HEK293T (cell line): Measurements from ENCODE around the gene NR3C2.

Source experiments
- CTCF ChIA-PET: fragments of 350-600 bp; formaldehyde crosslinking; extraction: SDS; loops from one replicate; lab custom pipeline; 2021; ENCODE audit warnings: antibody characterized with exemption, inconsistent platforms; lab: Yijun Ruan, JAX
- POLR2A ChIA-PET: fragments of 350-600 bp; formaldehyde crosslinking; extraction: SDS; loops from one replicate; lab custom pipeline; 2020; ENCODE audit warnings: antibody characterized with exemption, inconsistent platforms; lab: Yijun Ruan, JAX
- DNase-seq: peaks from one replicate; pipeline ENCODE4 v3.0.0; 2012; ENCODE audit warnings: mixed read lengths; ENCODE audit errors: extremely low spot score
- ARNT ChIP-seq: fragments of 450-650 bp; IDR thresholded peaks from 2 replicates; pipeline ENCODE4 v1.6.1; 2017; ENCODE audit warnings: mild to moderate bottlenecking
- BHLHE40 ChIP-seq: fragments of 450-650 bp; IDR thresholded peaks from 2 replicates; pipeline ENCODE4 v1.6.1; 2016; ENCODE audit warnings: mild to moderate bottlenecking, moderate library complexity, borderline replicate concordance
- CTBP1 ChIP-seq: fragments of 450-650 bp; IDR thresholded peaks from 2 replicates; pipeline ENCODE4 v1.6.1; 2016; ENCODE audit warnings: borderline replicate concordance
- ELF4 ChIP-seq: fragments of 450-650 bp; IDR thresholded peaks from 2 replicates; pipeline ENCODE4 v1.6.1; 2017; ENCODE audit warnings: antibody characterized with exemption
- FOXA1 ChIP-seq: fragments of 450-650 bp; IDR thresholded peaks from 2 replicates; pipeline ENCODE4 v1.6.1; 2016; ENCODE audit warnings: mild to moderate bottlenecking
- FOXK2 ChIP-seq: fragments of 450-650 bp; IDR thresholded peaks from 2 replicates; pipeline ENCODE4 v1.6.1; 2016; ENCODE audit warnings: mild to moderate bottlenecking
- FOXM1 ChIP-seq: fragments of 450-650 bp; IDR thresholded peaks from 2 replicates; pipeline ENCODE4 v1.6.1; 2017; ENCODE audit warnings: mild to moderate bottlenecking, borderline replicate concordance
- HDGF ChIP-seq: fragments of 450-650 bp; IDR thresholded peaks from 2 replicates; pipeline ENCODE4 v1.6.1; 2017; ENCODE audit warnings: antibody characterized with exemption, borderline replicate concordance
- L3MBTL2 ChIP-seq: fragments of 450-650 bp; conservative IDR thresholded peaks from 2 replicates; pipeline ENCODE4 v1.6.1; 2016; ENCODE audit warnings: mild to moderate bottlenecking
- LEF1 ChIP-seq: fragments of 450-650 bp; IDR thresholded peaks from 2 replicates; pipeline ENCODE4 v1.6.1; 2017; ENCODE audit warnings: mild to moderate bottlenecking, borderline replicate concordance
- NFRKB ChIP-seq: fragments of 450-650 bp; IDR thresholded peaks from 2 replicates; pipeline ENCODE4 v1.6.1; 2016; ENCODE audit warnings: mild to moderate bottlenecking, moderate library complexity
- PKNOX1 ChIP-seq: fragments of 450-650 bp; IDR thresholded peaks from 2 replicates; pipeline ENCODE4 v1.6.1; 2016
- SP1 ChIP-seq: fragments of 450-650 bp; IDR thresholded peaks from 2 replicates; pipeline ENCODE4 v1.6.1; 2017
- SUZ12 ChIP-seq: fragments of 450-650 bp; IDR thresholded peaks from 2 replicates; pipeline ENCODE4 v1.6.1; 2016; ENCODE audit warnings: mild to moderate bottlenecking
- TARDBP ChIP-seq: fragments of 450-650 bp; IDR thresholded peaks from 2 replicates; pipeline ENCODE4 v1.6.1; 2016
- ZNF384 ChIP-seq: fragments of 450-650 bp; IDR thresholded peaks from 2 replicates; pipeline ENCODE4 v1.6.1; 2016

The NR3C2 gene

GRCh38 chr4:148052448-148052847, 389.8 kb downstream of the NR3C2 start:
- no peak for TF ChIP-seq PKNOX1
- TF ChIP-seq FOXK2: no peak
- TF ChIP-seq SP1: no peak
- no peak for TF ChIP-seq TARDBP
- TF ChIP-seq FOXM1: no peak
- no peak for TF ChIP-seq ZNF384
- TF ChIP-seq HDGF: no peak
- TF ChIP-seq ARNT: no peak
- ChIA-PET CTCF (interaction anchor here (0.8 to 1.2 kb wide), 3 partner anchors 11 to 65 kb away, joined by 3 to 5 read pairs (median 3); no protein-coding TSS in a partner anchor), POLR2A (interaction anchor here (1.0 to 1.3 kb wide), 2 partner anchors 8 to 390 kb away, joined by 3 to 4 read pairs; partner anchors contain the start of gene NR3C2)
- no peak for DNase-seq

- ChIA-PET POLR2A (interaction anchor here (2.1 kb wide), 1 partner anchor 390 kb away, joined by 5 read pairs; the partner anchor contains the start of gene NR3C2), CTCF (no interaction called here)
- no peak for DNase-seq
- TF ChIP-seq NFRKB (no peak), ZNF384 (no peak), SUZ12 (no peak), SP1 (no peak), PKNOX1 (no peak), FOXK2 (no peak), HDGF (no peak), BHLHE40 (no peak), ELF4 (no peak), ARNT (no peak), CTBP1 (no peak), LEF1 (no peak), TARDBP (no peak), L3MBTL2 (no peak)
Measured at GRCh38 chr4:148051403-148051802, 390.8 kb downstream of the NR3C2 start.

- no peak for DNase-seq
- ChIA-PET POLR2A (interaction anchor here (0.6 kb wide), 1 partner anchor 1445 kb away, joined by 3 read pairs; no protein-coding TSS in a partner anchor), CTCF (interaction anchor here (0.7 kb wide), 1 partner anchor 118 kb away, joined by 6 read pairs; no protein-coding TSS in a partner anchor)
- TF ChIP-seq PKNOX1: 0 out of 2 replicates have a peak, but pooled peaks have one; percentile 31
- no peak for TF ChIP-seq SUZ12
- TF ChIP-seq HDGF: no peak
Measured at GRCh38 chr4:148048598-148048997, 393.6 kb downstream of the NR3C2 start.

GRCh38 chr4:148044912-148045352, 397.3 kb downstream of the NR3C2 start:
- POLR2A ChIA-PET: interaction anchor here (1.3 kb wide), 1 partner anchor 8 kb away, joined by 4 read pairs; no protein-coding TSS in a partner anchor
- no peak for DNase-seq
- CTCF ChIA-PET: interaction anchor here (0.7 to 1.5 kb wide), 4 partner anchors 11 to 977 kb away, joined by 3 to 4 read pairs (median 4); no protein-coding TSS in a partner anchor
- TF ChIP-seq SP1 (no peak), FOXK2 (no peak), ELF4 (no peak), ZNF384 (no peak), HDGF (no peak), PKNOX1 (no peak), SUZ12 (no peak), L3MBTL2 (no peak), FOXM1 (no peak), CTBP1 (no peak), FOXA1 (no peak), BHLHE40 (no peak), TARDBP (no peak), NFRKB (no peak), LEF1 (no peak), ARNT (no peak)

- ChIA-PET CTCF (interaction anchor here (0.7 to 0.8 kb wide), 2 partner anchors 37 to 168 kb away, joined by 3 read pairs; no protein-coding TSS in a partner anchor), POLR2A (interaction anchor here (1.2 to 1.3 kb wide), 2 partner anchors 9 to 398 kb away, joined by 3 to 4 read pairs; no protein-coding TSS in a partner anchor)
- TF ChIP-seq BHLHE40 (no peak), ELF4 (no peak), FOXM1 (no peak), LEF1 (no peak), ZNF384 (no peak), FOXA1 (no peak), NFRKB (no peak), SP1 (no peak), FOXK2 (no peak), SUZ12 (no peak), PKNOX1 (no peak)
Measured at GRCh38 chr4:148044089-148044911, 397.9 kb downstream of the NR3C2 start.

More at GRCh38 chr4:148044089-148044911, 397.9 kb downstream of the NR3C2 start:
- no peak for DNase-seq
